HG03280 (cell line): Measurements from ENCODE around the gene CABLES2.
"Not testable (repeated sequence)": the region's sequence is repeated elsewhere in the genome, so short reads cannot be mapped to it uniquely, and the experiment has no call there.

Experiments
- ATAC-seq: cut with Tn5 transposase; IDR thresholded peaks from one replicate; pipeline ENCODE4 v1.9.1; 2021; ENCODE audit warnings: mild to moderate bottlenecking, moderate library complexity; ENCODE audit not compliant: unreplicated experiment

The CABLES2 gene

DNA sequence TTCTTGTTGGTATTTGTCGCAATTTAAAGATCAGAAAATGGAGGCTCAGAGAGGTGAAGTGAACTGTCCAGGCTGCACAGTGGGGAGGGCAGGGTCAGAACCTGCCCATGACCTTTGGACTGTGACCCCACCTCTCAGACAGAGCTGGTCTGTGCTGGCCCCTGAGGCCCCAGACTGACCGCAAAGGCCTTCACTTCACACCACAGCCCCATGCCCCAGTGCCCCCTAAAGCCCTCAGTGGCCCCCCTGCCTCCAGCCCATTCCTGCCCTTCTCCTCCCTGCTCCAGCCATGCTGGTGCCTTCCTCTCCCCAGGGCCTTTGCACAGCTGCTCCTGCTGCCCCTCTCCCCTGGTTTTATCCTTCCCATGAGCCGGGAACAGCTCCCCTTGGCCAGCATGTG lies 29.6 kb upstream of the CABLES2 start:
- ATAC-seq = no peak

GRCh38 chr20:62433658-62434497 lies 26.8 kb upstream of the CABLES2 start:
- no peak for ATAC-seq

- ATAC-seq = no peak
These were observed 23.9 kb upstream of the CABLES2 start for GRCh38 chr20:62430866-62431447.

DNA sequence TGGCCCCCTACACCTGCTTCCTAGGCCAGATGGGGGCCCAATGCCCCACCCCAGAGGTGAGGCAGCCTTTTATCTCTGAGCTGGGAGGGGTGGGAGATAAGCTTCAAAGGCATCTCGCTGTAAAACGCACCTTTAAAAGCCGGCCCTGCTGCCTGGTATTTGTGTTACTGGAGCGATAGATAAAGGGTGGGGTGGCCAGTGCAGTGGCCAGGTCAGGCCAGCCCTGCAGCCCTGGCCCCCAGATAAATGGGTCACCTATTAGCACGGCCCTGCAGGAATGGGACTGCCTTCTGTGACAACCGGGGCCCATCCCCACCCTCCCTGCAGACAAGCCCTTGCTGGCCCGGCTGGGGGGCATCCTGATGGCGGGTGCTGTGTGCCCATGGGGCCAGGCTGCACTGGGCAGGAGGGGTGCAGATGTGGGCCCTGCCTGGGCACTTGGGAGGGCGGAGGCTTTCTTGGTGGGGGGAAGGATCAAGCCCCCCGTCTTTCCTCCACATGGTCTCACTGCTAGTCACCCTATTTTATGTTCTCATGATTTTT lies 23.3 kb upstream of the CABLES2 start:
- ATAC-seq = no peak

DNA sequence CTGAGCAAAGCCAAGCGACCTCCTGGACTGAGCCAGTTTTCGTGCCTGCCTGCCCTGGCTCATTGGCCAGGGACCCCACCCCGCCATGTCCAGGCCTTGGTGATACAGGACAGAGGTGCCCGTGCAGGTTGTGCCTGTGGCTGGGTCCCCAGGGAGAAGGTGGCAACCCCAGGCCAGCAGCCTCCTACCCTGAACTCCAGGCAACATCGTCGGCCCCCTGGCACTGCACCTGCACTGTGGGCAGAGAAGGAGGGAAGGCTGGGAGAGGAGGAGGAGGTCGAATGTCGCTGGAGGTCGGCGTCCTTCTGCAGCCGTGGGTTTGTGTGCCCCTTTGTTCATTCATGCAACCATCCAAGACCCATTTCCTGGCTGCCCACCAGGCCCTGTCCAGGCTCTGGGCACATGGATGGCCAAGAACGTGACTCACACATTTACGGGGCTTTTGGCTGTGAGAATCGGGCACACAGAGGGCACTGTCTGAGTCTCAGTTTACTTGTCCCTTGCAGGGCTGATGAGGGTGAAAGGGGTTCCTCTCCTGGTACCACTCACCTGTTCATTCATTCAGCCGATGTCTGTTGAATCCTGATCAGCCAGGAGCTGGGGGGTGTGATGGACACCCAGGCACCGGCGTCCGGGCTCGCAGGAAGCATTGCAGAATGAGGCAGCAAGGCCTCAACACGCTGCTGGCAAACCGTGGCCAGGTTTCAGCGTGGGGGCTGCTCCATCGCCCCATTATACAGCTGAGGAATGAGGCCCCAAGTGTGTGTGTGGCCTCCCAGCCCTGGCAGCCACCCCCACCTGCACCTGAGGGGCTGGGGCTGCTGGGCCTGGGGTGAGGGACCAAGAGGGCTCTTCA lies 22.6 kb upstream of the CABLES2 start:
- no peak for ATAC-seq

DNA sequence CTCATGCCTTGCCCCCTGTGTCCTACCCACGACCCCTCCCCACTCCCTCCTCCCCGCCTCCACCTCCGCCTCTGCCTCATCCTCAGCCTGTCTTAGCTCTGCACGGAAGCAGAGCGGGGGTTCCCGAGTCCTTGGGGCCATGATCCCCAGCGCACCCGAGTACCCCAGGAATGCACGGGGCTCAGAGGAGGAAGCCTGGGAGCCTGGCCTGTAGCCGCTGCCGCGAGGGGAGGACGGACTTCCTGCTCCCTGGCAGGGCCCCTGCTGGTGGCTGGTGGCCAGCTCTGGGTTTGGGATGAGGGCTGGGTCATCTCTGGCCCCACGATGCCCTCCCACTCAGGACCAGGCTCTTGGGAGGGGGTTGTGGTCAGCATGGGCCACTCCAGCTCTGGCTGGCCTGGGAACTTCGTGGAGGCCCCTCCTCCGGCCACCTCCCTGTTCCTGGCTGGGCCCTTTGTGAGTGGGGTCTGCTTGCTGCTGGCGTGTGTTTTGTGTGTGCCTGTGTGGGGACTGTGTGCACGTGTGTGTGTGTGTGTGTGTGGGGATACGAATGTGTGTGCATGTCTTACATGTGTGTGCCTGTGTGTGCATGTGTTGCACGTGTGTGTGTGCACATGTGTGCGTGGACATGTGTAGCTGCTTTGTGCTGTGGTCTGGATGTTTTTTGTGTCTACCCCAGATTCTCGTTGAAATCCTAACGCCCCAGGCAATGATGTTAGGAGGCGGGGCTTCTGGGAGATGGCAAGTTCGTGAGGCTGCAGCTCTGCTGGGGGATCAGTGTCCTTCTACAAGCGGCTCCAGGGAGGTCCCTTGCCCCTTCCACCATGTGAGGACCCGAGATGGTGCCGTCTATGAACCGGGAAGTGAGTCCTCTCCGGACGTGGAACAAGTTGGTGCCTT lies 21.6 kb upstream of the CABLES2 start:
- ATAC-seq = no peak

GRCh38 chr20:62428002-62428372 lies 20.9 kb upstream of the CABLES2 start:
- no peak for ATAC-seq

- ATAC-seq = no peak
These were observed 20.3 kb upstream of the CABLES2 start, which contains the start of gene RBBP8NL for GRCh38 chr20:62427172-62428001. Gene RBBP8NL, minus strand, starts transcription at chr20:62427539. Its CDS starts 7,892 bp downstream, at chr20:62419647.

DNA sequence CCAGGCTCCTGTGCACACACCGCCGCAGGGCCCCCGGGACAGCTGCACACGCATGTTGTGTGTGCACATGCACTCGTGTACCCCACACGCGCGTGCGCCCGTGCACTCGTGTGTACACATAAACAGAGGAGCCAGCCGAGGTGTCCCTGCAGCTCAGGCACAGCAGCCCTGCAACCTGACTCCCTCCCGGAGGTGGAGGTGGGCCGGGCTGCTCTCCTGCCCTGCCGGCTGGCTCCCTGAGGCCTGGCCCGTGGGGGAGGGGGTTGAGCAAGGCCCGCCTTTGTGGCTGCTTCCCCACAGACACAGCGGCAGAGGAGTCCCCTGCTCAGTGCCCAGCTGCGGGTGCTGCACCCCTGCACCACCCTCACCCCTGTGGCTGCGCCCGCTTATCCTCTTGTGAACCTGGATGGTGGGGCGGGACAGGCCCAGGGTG lies 19.6 kb upstream of the CABLES2 start:
- no peak for ATAC-seq

GRCh38 chr20:62426059-62426348 lies 18.9 kb upstream of the CABLES2 start:
- not testable (repeated sequence) for ATAC-seq

GRCh38 chr20:62425281-62426058 lies 18.4 kb upstream of the CABLES2 start:
- ATAC-seq = no peak

DNA sequence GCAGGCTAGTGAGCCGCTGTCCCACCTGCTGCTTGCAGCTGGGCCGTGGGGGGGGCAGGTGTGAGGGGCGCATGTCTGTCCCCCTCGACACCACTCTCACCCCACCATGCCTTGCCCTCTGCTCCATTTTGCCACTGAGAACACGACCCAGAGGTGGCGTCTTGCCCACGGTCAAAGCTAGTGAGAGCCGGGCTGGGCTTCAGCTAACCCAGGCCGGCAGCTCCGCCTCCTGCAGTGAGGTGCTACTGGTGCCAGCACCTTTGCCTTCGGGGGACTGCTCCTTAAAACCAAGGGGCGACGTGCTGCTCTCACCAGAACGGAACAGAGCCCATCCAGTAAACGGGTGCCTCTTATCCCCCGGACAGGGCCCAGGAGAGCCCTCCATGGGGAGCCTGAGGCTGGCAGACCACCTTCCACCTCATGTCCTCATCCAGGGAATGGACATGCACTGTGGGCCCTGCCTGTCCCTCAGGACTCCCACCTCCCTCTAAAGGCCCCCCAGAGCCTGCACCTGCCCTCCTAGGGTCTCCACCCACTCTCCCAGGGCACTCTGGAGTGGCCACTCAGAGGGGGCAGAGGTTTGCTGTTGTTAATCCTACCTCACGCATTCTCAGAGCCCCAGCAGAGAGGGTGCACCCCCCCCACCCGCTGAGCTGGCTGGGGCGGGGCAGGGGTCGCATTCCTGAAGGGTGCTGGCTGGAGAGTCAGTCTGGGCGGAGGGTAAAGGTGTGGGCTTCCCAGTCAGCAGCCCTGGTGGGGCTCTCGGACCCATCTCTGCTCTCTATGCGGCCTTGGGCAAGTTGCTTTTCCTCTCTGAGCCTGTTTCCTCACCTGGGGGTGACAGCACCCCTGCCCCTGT lies 17.4 kb upstream of the CABLES2 start:
- no peak for ATAC-seq

DNA sequence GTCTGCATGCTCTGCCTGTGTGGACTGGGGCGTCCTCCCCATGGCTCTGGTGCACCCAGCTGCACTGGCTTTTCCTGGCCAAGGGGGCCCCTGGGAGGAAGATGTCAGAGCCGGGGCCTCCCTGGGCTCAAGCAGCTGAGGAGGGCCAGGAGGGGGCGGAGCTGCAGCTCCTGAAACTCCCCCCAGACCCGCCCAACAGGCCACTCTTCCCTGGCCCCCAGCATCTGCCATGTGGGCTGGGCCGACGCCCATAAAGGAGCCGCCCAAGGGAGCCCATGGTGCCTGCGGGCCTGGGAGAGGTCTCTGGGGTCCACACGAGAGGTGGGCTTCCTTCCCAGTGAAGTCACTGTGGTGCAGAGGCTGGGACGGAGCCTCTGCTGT lies 16.2 kb upstream of the CABLES2 start:
- ATAC-seq = no peak

GRCh38 chr20:62422636-62423325 lies 15.7 kb upstream of the CABLES2 start:
- ATAC-seq = no peak

GRCh38 chr20:62421716-62421990 lies 14.6 kb upstream of the CABLES2 start:
- ATAC-seq = no peak

DNA sequence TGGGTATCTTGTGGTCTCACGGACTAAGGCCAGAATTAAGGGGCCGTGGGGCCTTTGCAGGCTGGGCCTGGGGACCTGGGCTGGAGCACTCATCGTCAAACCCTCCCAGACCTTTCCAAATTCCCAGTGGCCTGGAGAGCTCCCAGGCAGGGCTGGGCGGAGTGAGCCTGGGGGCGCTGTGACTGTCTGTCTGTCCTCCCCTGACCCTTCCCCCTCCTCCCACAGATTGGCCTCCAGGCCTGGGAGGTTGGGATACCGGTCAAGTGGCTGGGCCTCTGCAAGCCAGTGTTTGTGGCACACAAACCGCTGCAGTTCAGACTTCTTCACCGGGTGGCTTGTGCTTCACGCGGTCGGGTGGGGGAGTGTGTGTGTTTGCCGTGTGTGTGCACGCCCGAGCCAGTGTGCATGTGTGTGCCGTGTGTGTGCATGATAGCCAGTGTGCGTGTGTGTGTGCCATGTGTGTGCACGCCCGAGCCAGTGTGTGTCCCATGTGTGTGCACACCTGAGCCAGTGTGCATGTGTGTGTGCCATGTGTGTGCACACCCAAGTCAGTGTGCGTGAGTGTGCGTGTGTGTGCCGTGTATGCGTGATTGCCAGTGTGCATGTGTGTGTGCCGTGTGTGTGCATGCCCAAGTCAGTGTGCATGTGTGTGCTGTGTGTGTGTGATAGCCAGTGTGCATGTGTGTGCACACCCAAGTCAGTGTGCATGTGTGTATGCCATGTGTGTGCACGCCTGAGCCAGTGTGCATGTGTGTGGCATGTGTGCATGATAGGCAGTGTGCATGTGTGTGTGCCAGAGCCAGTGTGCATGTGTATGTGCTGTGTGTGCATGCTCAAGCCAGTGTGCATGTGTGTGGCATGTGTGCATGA lies 14.0 kb upstream of the CABLES2 start:
- ATAC-seq = no peak

DNA sequence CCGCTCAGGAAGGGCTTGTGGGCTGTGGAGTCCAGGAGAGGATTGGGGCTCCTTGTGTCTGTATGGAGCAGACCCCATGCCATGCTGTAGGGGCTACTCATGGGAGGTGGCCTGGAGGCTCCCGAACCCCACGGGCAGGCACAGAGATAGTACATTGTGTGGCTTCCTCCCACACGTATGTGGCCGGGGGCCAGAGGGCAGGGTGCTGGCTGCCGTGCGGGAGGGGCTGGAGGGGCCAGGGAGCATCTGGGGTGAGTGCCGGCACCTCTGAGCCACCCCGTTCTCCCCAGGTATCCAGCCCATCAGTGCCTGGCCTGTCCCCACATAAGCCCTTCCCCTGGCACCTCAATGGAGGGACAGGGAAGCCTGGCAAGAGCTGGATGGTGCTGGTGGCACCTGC lies 12.7 kb upstream of the CABLES2 start:
- ATAC-seq = no peak
